Erythroblast (primary cell): Measurements from ENCODE around the gene CACNA1C.

ENCODE experiments used
- GATA1 ChIP-seq: IDR thresholded peaks from 2 replicates; pipeline ENCODE4 v1.6.1; 2011; ENCODE audit warnings: low read depth, mild to moderate bottlenecking, control low read depth, low read length, moderate library complexity
- POLR2A ChIP-seq: IDR thresholded peaks from 2 replicates; pipeline ENCODE4 v1.6.1; 2011; ENCODE audit warnings: mild to moderate bottlenecking, low read length

- no peak for TF ChIP-seq POLR2A
- no peak for TF ChIP-seq GATA1
These were observed 513.4 kb downstream of the CACNA1C start for GRCh38 chr12:2566161-2566560.
